OCI-LY7 (cell line): ENCODE results near the gene JAZF1. TPM values are rescaled to one million over a fixed set of nuclear protein-coding genes. Genes with fewer than 3 reads are reported as not detected.

Source experiments
- BruUV-seq: library from RNA; stranded (reverse); fragments of 400-500 nt; replicated peaks from 2 replicates; lab custom pipeline; 2021; lab: Mats Ljungman, UMichigan
- CTCF ChIA-PET: fragments of 300-600 bp; sonication (Branson Sonifier 250); formaldehyde crosslinking; loops from one replicate; lab custom pipeline; 2022; ENCODE audit warnings: antibody characterized with exemption; ENCODE audit not compliant: unreplicated experiment; lab: Charles Lee
- POLR2A ChIA-PET: fragments of 300-600 bp; sonication (Branson Sonifier 250); formaldehyde crosslinking; loops from one replicate; lab custom pipeline; 2022; ENCODE audit warnings: antibody characterized with exemption; lab: Charles Lee
- DNase-seq: peaks from one replicate; pipeline ENCODE4 v3.0.0-alpha.2; 2015; ENCODE audit warnings: low spot score
- H2AFZ ChIP-seq: fragments of 200-600 bp; sonication (generic), shearing (Covaris generic); 2 replicates; pipeline ENCODE4 v1.6.1; 2014; ENCODE audit warnings: mild to moderate bottlenecking, antibody characterized with exemption, low read length, moderate library complexity
- H3K27ac ChIP-seq: fragments of 200-600 bp; sonication (generic); 2 replicates; pipeline ENCODE4 v1.5.1; 2014; ENCODE audit warnings: mixed run types, low read depth, mild to moderate bottlenecking, moderate library complexity, low read length, inconsistent platforms; ENCODE audit not compliant: poor library complexity, severe bottlenecking
- H3K36me3 ChIP-seq: fragments of 200-600 bp; sonication (generic); 2 replicates; pipeline ENCODE4 v1.6.1; 2014; ENCODE audit warnings: mild to moderate bottlenecking, antibody characterized with exemption, low read length, moderate library complexity, mixed read lengths; ENCODE audit not compliant: insufficient read depth
- H3K4me1 ChIP-seq: fragments of 200-600 bp; sonication (generic); 2 replicates; pipeline ENCODE4 v1.5.1; 2014; ENCODE audit warnings: mild to moderate bottlenecking, low read length; ENCODE audit not compliant: insufficient read depth, poor library complexity, severe bottlenecking
- H3K4me2 ChIP-seq: fragments of 200-600 bp; sonication (generic); 2 replicates; pipeline ENCODE4 v1.6.1; 2014; ENCODE audit warnings: mild to moderate bottlenecking, low read length
- H3K4me3 ChIP-seq: fragments of 200-600 bp; sonication (generic); 2 replicates; pipeline ENCODE4 v1.5.1; 2014; ENCODE audit warnings: mild to moderate bottlenecking, low read depth, low read length; ENCODE audit not compliant: poor library complexity, severe bottlenecking
- H3K79me2 ChIP-seq: fragments of 200-600 bp; sonication (generic); 2 replicates; pipeline ENCODE4 v1.6.1; 2016; ENCODE audit warnings: low read depth, mild to moderate bottlenecking, low read length, moderate library complexity, mixed read lengths; ENCODE audit not compliant: insufficient read depth
- H3K9me2 ChIP-seq: fragments of 200-600 bp; sonication (generic); 2 replicates; pipeline ENCODE4 v1.6.1; 2016; ENCODE audit warnings: mild to moderate bottlenecking, low read length, mixed read lengths; ENCODE audit not compliant: insufficient read depth
- H3K9me3 ChIP-seq: fragments of 200-600 bp; sonication (generic); 2 replicates; pipeline ENCODE4 v1.6.1; 2014; ENCODE audit warnings: mild to moderate bottlenecking, mixed run types, low read length, mixed read lengths
- H4K20me1 ChIP-seq: fragments of 200-600 bp; sonication (generic); 2 replicates; pipeline ENCODE4 v1.6.1; 2014; ENCODE audit warnings: mild to moderate bottlenecking, antibody characterized with exemption, low read length, moderate library complexity, mixed read lengths; ENCODE audit not compliant: insufficient read depth
- EZH2phosphoT487 ChIP-seq: fragments of 200-600 bp; sonication (generic); IDR thresholded peaks from 2 replicates; pipeline ENCODE4 v1.6.1; 2018; ENCODE audit warnings: low read depth, borderline replicate concordance, mild to moderate bottlenecking, mixed run types, antibody characterized with exemption, low read length, moderate library complexity, mixed read lengths
- intact Hi-C: fragments of 100-400 bp; cut with micrococcal nuclease; formaldehyde crosslinking; loops from one replicate; pipeline ENCODE4 v1.10.0; 2022; ENCODE audit not compliant: unreplicated experiment
- total RNA-seq, 2 experiments: library from RNA; depleted of rRNA in 1 of 2; stranded (reverse); fragments of >200 nt in 1 of 2; shearing (Covaris generic) in 1 of 2; gene quantifications; 2 replicates each; pipeline ENCODE4 v1.2.3, GENCODE V29; 2014 to 2022
- TF ChIP-seq, protein P1 (sequence below): fragments of 200-600 bp; sonication (generic); conservative IDR thresholded peaks from 2 replicates; pipeline ENCODE4 v1.5.1; 2014; ENCODE audit warnings: mild to moderate bottlenecking, antibody characterized with exemption, low read length, moderate library complexity, mixed read lengths

The JAZF1 gene
- total RNA-seq, 2 experiments from 2014 or later = 6.3 to 25.0 TPM

DNA sequence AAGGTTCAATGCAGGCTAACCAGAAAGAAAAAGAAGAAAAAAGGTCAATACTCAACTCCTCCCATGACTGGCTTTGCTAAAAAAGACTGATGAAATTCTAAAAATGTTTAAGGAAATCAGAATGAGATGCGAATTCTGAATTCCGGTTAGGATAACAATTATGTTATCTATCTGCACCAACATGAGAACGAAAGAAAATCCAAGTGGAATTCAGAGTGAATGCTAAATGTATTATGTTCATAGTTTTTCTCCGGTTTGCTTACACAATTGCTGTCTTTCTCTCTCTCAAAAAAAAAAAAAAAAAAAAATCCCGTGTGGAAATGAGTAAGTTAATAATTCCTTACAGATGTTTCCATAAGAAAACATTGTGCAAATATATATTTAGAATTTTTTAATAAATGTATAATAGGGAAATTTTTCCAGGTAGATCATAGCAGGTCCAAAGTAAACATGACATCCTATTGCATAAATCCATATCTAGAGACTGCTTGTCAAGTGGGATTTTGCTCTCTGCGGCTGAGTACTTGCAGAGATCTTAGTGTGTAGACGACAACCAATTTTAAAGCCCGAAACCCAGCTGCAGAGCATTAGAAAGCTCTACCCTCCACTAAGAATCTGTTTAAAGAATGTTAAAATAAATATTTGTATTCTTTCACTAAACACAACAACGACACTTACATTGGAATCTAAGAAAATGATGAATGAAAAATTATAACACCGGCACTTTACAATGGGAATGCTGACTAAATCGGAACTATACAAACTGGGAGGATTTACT is 104.0 kb downstream of the JAZF1 start:
- Histone ChIP-seq H3K9me2 (no peaks in the 10 kb centered on the region), H3K4me1 (no peaks in the 10 kb centered on the region), H4K20me1 (peaks cover 11% of the 10 kb centered on the region), H3K79me2 (0 out of 2 replicates have a peak, but pooled peaks cover 4% of the 10 kb centered on the region), H3K27ac (no peak overlapping the region), H3K9me3 (no peaks in the 10 kb centered on the region), H3K36me3 (no peaks in the 10 kb centered on the region), H2AFZ (no peak overlapping the region), H3K4me2 (no peak overlapping the region), H3K4me3 (no peak overlapping the region)
- no TSS peak for BruUV-seq
- ChIA-PET POLR2A (interaction anchor here (0.8 to 1.1 kb wide), 2 partner anchors 15 to 75 kb away, joined by 3 read pairs; no protein-coding TSS in a partner anchor), CTCF (interaction anchor here (1.7 kb wide), 1 partner anchor 15 kb away, joined by 6 read pairs; no protein-coding TSS in a partner anchor)
- TF ChIP-seq, protein P1, sequence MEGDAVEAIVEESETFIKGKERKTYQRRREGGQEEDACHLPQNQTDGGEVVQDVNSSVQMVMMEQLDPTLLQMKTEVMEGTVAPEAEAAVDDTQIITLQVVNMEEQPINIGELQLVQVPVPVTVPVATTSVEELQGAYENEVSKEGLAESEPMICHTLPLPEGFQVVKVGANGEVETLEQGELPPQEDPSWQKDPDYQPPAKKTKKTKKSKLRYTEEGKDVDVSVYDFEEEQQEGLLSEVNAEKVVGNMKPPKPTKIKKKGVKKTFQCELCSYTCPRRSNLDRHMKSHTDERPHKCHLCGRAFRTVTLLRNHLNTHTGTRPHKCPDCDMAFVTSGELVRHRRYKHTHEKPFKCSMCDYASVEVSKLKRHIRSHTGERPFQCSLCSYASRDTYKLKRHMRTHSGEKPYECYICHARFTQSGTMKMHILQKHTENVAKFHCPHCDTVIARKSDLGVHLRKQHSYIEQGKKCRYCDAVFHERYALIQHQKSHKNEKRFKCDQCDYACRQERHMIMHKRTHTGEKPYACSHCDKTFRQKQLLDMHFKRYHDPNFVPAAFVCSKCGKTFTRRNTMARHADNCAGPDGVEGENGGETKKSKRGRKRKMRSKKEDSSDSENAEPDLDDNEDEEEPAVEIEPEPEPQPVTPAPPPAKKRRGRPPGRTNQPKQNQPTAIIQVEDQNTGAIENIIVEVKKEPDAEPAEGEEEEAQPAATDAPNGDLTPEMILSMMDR = no peak
- TF ChIP-seq EZH2phosphoT487 = no peak
- intact Hi-C loops = loop anchor here (5.0 kb wide), 1 partner anchor 879 kb away; no protein-coding TSS in a partner anchor
- DNase-seq = no peak

DNA sequence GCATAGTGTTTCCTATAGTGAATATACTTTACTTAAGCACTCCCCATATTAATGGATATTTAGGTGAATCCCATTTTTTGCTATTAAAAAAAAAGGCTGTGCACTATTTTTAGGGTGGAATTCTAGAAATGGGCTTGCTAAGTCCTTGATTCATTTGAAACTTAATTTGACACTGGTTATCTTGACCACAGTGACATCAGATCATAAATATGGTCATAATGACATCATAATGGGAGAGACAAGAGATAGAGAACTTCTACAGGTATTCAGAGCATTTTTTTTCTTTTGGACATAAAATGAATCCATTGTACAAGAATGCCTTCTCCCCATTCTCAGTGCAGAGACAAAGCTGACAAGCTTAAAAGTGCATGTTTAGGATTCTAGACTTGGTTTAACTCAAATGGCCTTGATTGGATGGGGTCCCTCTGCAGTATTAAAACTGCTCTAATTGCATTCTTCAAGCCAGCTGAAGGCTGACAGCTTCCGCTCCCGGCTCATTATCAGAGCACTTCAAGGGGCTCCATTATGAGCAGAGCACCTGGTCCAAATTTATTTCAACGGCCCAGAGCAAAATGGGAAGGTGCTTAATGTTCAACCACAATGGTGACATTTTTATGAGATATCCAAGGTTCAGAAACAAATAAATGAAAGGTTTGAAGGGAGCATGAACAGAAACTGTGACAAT is 104.8 kb downstream of the JAZF1 start:
- DNase-seq = no peak
- H3K9me3 ChIP-seq = no peaks in the 10 kb centered on the region
- POLR2A ChIA-PET = interaction anchor here (0.5 kb wide), 1 partner anchor 812 kb away, joined by 3 read pairs; no protein-coding TSS in a partner anchor
- no peaks in the 10 kb centered on the region for H3K36me3 ChIP-seq
- H3K4me2 ChIP-seq = no peak overlapping the region
- no peak overlapping the region for H3K27ac ChIP-seq
- no peaks in the 10 kb centered on the region for H3K4me1 ChIP-seq
- H3K79me2 ChIP-seq = 0 out of 2 replicates have a peak, but pooled peaks cover 4% of the 10 kb centered on the region
- TF ChIP-seq EZH2phosphoT487 = no peak
- TF ChIP-seq, protein P1 = no peak
- no peak overlapping the region for H2AFZ ChIP-seq
- intact Hi-C loops = loop anchor here (5.0 kb wide), 1 partner anchor 879 kb away; no protein-coding TSS in a partner anchor
- H3K4me3 ChIP-seq = no peak overlapping the region
- CTCF ChIA-PET = interaction anchor here (1.7 kb wide), 1 partner anchor 14 kb away, joined by 6 read pairs; no protein-coding TSS in a partner anchor
- BruUV-seq = no TSS peak
- H3K9me2 ChIP-seq = no peaks in the 10 kb centered on the region
- peaks cover 11% of the 10 kb centered on the region for H4K20me1 ChIP-seq
